HepG2 (cell line): ENCODE data around the gene RBM18. TPM values are rescaled to one million over a fixed set of nuclear protein-coding genes. Genes with fewer than 3 reads are reported as not detected.
A peak's percentile ranks its signal among the peaks of the same experiment; 100 is the strongest.

Experiments
- ARHGAP35 ChIP-seq: sonication (generic); formaldehyde crosslinking; IDR thresholded peaks from 2 replicates; pipeline ENCODE4 v1.9.0; 2022; ENCODE audit warnings: mild to moderate bottlenecking, inconsistent platforms, moderate library complexity, missing genetic modification reagents, borderline replicate concordance
- ATAD3A ChIP-seq: sonication (generic); formaldehyde crosslinking; IDR thresholded peaks from 2 replicates; pipeline ENCODE4 v1.4.0; 2020; ENCODE audit warnings: missing genetic modification reagents
- CEBPB ChIP-seq: IDR thresholded peaks from 2 replicates; pipeline ENCODE4 v1.6.1; 2011; ENCODE audit warnings: low read depth, low read length, improper control_type of control experiment, borderline replicate concordance
- ERF ChIP-seq: IDR thresholded peaks from 2 replicates; pipeline ENCODE4 v1.6.1; 2018; ENCODE audit warnings: missing biosample characterization, missing genetic modification reagents
- ONECUT2 ChIP-seq: sonication (generic); formaldehyde crosslinking; IDR thresholded peaks from 2 replicates; pipeline ENCODE4 v1.4.0; 2020; ENCODE audit warnings: missing genetic modification reagents
- PHB2 ChIP-seq: fragments of 450-650 bp; IDR thresholded peaks from 2 replicates; pipeline ENCODE4 v1.6.1; 2018; ENCODE audit not compliant: partially characterized antibody
- PHF20 ChIP-seq: sonication (generic); formaldehyde crosslinking; IDR thresholded peaks from 2 replicates; pipeline ENCODE4 v1.5.0; 2020; ENCODE audit warnings: mild to moderate bottlenecking, missing genetic modification reagents
- PHF8 ChIP-seq: sonication (generic); formaldehyde crosslinking; IDR thresholded peaks from 2 replicates; pipeline ENCODE4 v1.5.0; 2020; ENCODE audit warnings: missing genetic modification reagents
- PITX1 ChIP-seq: sonication (generic); formaldehyde crosslinking; IDR thresholded peaks from 2 replicates; pipeline ENCODE4 v1.5.1; 2020; ENCODE audit warnings: mild to moderate bottlenecking, missing genetic modification reagents
- SIX4 ChIP-seq: sonication (generic); formaldehyde crosslinking; IDR thresholded peaks from 2 replicates; pipeline ENCODE4 v1.4.0; 2020; ENCODE audit warnings: missing genetic modification reagents
- STAT5B ChIP-seq: sonication (generic); formaldehyde crosslinking; IDR thresholded peaks from 2 replicates; pipeline ENCODE4 v1.4.0; 2020; ENCODE audit warnings: missing genetic modification reagents
- TAF1 ChIP-seq: sonication (generic); formaldehyde crosslinking; IDR thresholded peaks from 2 replicates; pipeline ENCODE4 v1.4.0; 2020; ENCODE audit warnings: missing genetic modification reagents
- TBP ChIP-seq: sonication (generic); formaldehyde crosslinking; IDR thresholded peaks from 2 replicates; pipeline ENCODE4 v1.5.0; 2020; ENCODE audit warnings: missing genetic modification reagents
- TCF7L2 ChIP-seq: IDR thresholded peaks from 2 replicates; pipeline ENCODE4 v1.6.1; 2011; ENCODE audit warnings: mild to moderate bottlenecking, low read depth, low read length, moderate library complexity
- ZBTB44 ChIP-seq: sonication (generic); formaldehyde crosslinking; IDR thresholded peaks from 2 replicates; pipeline ENCODE4 v1.4.0; 2020; ENCODE audit warnings: missing genetic modification reagents
- ZBTB7A ChIP-seq: sonication (generic); formaldehyde crosslinking; IDR thresholded peaks from 2 replicates; pipeline ENCODE4 v1.8.0; 2022; ENCODE audit warnings: mild to moderate bottlenecking, missing genetic modification reagents
- ZFX ChIP-seq: sonication (generic); formaldehyde crosslinking; IDR thresholded peaks from 2 replicates; pipeline ENCODE4 v1.4.0; 2020; ENCODE audit warnings: mild to moderate bottlenecking, low read depth, missing genetic modification reagents, moderate library complexity
- ZKSCAN8 ChIP-seq: IDR thresholded peaks from 2 replicates; pipeline ENCODE4 v1.6.1; 2016; ENCODE audit warnings: borderline replicate concordance, missing genetic modification reagents, missing compliant biosample characterization
- ZMYM4 ChIP-seq: sonication (generic); formaldehyde crosslinking; IDR thresholded peaks from 2 replicates; pipeline ENCODE4 v1.8.1; 2023; ENCODE audit warnings: mild to moderate bottlenecking, missing genetic modification reagents
- ZNF672 ChIP-seq: sonication (generic); formaldehyde crosslinking; IDR thresholded peaks from 2 replicates; pipeline ENCODE4 v1.8.1; 2022; ENCODE audit warnings: missing genetic modification reagents
- ZNF782 ChIP-seq: sonication (generic); formaldehyde crosslinking; IDR thresholded peaks from 2 replicates; pipeline ENCODE4 v1.4.0; 2020; ENCODE audit warnings: missing genetic modification reagents, mild to moderate bottlenecking, borderline replicate concordance
- polyA plus RNA-seq, 8 experiments: library from polyadenylated mRNA; depleted of rRNA in 3 of 8; stranded (reverse) in 7 of 8; unstranded in 1 of 8; fragments of >200 nt; fragmentation: Illumina TruSeq in 4 of 8; extraction: Trizol in 4 of 8; gene quantifications; 2 replicates each; pipeline versions ENCODE4 v1.2.1 to v1.2.3, GENCODE V29; 2011 to 2016; ENCODE audit warnings: low read depth in 4 of 8, missing spikeins in 1 of 8, mixed read lengths in 1 of 8; ENCODE audit not compliant: insufficient read depth in 1 of 8
- total RNA-seq, 5 experiments: library from RNA; depleted of rRNA; stranded (reverse); fragments of >200 nt; fragmentation: Illumina TruSeq; extraction: Trizol; gene quantifications; 2 replicates each; pipeline ENCODE4 v1.2.3, GENCODE V29; 2016; ENCODE audit warnings: low read depth in 1 of 5
- TF ChIP-seq, protein P1 (sequence below): sonication (generic); formaldehyde crosslinking; IDR thresholded peaks from 2 replicates; pipeline ENCODE4 v1.5.1; 2020; ENCODE audit warnings: mild to moderate bottlenecking, missing genetic modification reagents, moderate library complexity
- TF ChIP-seq, protein P2 (sequence below): sonication (generic); formaldehyde crosslinking; IDR thresholded peaks from 2 replicates; pipeline ENCODE4 v1.8.1; 2022; ENCODE audit warnings: mild to moderate bottlenecking, missing genetic modification reagents

The RBM18 gene
- total and polyA plus RNA-seq, 2 of the 13 experiments (the other 11 are each of a cell fraction or from before 2014, with no cell fraction given) = 12.6 to 16.6 TPM

DNA sequence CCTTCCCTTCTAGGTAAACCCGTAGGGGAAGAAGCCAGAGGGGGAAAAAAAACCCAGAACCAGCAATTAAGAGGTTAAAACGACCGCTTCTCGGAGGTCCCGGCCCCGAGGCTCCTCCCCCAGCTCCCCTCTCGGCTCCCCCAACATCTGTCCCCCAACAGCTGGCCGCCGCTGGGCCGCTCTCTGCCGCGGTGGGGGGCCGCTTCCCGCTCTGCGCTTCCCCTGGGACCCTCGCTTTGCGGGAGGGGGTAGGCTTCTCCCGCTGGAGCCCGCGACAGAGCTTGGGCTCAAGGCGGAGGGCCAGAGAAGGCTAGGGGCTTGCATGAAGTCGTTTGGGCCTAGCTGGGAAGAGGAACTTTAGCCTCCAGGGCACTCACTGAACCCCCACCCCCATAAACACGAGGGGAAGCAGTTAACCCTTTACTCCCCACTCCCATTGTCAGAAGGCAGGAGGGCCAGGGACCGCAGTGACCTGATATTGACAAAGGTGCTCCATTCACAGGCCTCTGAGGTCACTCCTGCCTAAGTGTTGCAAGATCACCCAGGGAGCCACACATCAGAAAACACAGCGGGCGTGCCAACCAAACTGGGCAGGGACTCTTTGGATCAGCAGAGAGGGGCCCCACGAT, 43.3 kb downstream of the RBM18 start (continued):
- TF ChIP-seq, protein P1, sequence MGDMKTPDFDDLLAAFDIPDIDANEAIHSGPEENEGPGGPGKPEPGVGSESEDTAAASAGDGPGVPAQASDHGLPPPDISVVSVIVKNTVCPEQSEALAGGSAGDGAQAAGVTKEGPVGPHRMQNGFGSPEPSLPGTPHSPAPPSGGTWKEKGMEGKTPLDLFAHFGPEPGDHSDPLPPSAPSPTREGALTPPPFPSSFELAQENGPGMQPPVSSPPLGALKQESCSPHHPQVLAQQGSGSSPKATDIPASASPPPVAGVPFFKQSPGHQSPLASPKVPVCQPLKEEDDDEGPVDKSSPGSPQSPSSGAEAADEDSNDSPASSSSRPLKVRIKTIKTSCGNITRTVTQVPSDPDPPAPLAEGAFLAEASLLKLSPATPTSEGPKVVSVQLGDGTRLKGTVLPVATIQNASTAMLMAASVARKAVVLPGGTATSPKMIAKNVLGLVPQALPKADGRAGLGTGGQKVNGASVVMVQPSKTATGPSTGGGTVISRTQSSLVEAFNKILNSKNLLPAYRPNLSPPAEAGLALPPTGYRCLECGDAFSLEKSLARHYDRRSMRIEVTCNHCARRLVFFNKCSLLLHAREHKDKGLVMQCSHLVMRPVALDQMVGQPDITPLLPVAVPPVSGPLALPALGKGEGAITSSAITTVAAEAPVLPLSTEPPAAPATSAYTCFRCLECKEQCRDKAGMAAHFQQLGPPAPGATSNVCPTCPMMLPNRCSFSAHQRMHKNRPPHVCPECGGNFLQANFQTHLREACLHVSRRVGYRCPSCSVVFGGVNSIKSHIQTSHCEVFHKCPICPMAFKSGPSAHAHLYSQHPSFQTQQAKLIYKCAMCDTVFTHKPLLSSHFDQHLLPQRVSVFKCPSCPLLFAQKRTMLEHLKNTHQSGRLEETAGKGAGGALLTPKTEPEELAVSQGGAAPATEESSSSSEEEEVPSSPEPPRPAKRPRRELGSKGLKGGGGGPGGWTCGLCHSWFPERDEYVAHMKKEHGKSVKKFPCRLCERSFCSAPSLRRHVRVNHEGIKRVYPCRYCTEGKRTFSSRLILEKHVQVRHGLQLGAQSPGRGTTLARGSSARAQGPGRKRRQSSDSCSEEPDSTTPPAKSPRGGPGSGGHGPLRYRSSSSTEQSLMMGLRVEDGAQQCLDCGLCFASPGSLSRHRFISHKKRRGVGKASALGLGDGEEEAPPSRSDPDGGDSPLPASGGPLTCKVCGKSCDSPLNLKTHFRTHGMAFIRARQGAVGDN (CRISPR knock-in tag) = peak; percentile 29; the same call in 1 of the 2 replicates
- TF ChIP-seq ARHGAP35 (CRISPR knock-in tag) = no peak
- no peak for TF ChIP-seq SIX4
- peak; percentile 59 for TF ChIP-seq ZFX (CRISPR knock-in tag)
- TF ChIP-seq ZBTB7A (CRISPR knock-in tag) = peak; percentile 67; the same call in 1 of the 2 replicates
- TF ChIP-seq ZBTB44 (CRISPR knock-in tag) = no peak
- no peak for TF ChIP-seq ZMYM4 (CRISPR knock-in tag)
- no peak for TF ChIP-seq STAT5B (CRISPR knock-in tag)
- no peak for TF ChIP-seq ZNF782 (CRISPR knock-in tag)
- no peak for TF ChIP-seq ATAD3A
- TF ChIP-seq PHF20 = no peak
- no peak for TF ChIP-seq ZNF672
- no peak for TF ChIP-seq TCF7L2
- TF ChIP-seq CEBPB = peak; percentile 48; the same call in 1 of the 2 replicates
- no peak for TF ChIP-seq TBP (CRISPR knock-in tag)
- TF ChIP-seq PHF8 (CRISPR knock-in tag) = 0 out of 2 replicates have a peak, but pooled peaks have one; percentile 22
- TF ChIP-seq, protein P2, sequence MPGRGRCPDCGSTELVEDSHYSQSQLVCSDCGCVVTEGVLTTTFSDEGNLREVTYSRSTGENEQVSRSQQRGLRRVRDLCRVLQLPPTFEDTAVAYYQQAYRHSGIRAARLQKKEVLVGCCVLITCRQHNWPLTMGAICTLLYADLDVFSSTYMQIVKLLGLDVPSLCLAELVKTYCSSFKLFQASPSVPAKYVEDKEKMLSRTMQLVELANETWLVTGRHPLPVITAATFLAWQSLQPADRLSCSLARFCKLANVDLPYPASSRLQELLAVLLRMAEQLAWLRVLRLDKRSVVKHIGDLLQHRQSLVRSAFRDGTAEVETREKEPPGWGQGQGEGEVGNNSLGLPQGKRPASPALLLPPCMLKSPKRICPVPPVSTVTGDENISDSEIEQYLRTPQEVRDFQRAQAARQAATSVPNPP (CRISPR knock-in tag) = no peak
- no peak for TF ChIP-seq PHB2
- no peak for TF ChIP-seq PITX1 (CRISPR knock-in tag)
- TF ChIP-seq ONECUT2 (CRISPR knock-in tag) = no peak
- no peak for TF ChIP-seq ERF
- TF ChIP-seq TAF1 = no peak
- no peak for TF ChIP-seq ZKSCAN8
